NCI-H69 (cell line): ENCODE data around the gene CNTN6.
A peak's percentile ranks its signal among the peaks of the same experiment; 100 is the strongest.

Source experiments
- DNase-seq: peaks from one replicate; lab custom pipeline; 2025; lab: John Stamatoyannopoulos, UW

The CNTN6 gene

DNA sequence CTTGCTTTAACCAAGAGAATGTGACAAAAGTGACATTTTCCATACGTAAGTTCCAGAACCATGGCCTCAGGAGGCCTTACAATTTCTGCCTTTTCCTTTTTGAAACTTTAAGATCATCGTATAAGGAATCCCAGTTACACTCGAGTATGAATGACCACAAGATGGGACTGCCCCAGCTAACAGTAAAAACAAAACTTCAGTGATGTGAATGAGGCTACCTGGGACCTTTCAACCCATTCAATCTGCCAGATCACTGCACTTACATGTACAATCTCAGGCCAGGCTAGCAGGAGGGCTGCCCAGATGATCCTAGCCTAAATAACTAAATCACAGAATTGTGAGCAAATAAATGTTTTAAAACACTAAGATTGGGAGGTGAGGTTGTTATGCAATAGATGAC, 328.8 kb downstream of the CNTN6 start:
- DNase-seq, result no peak

DNA sequence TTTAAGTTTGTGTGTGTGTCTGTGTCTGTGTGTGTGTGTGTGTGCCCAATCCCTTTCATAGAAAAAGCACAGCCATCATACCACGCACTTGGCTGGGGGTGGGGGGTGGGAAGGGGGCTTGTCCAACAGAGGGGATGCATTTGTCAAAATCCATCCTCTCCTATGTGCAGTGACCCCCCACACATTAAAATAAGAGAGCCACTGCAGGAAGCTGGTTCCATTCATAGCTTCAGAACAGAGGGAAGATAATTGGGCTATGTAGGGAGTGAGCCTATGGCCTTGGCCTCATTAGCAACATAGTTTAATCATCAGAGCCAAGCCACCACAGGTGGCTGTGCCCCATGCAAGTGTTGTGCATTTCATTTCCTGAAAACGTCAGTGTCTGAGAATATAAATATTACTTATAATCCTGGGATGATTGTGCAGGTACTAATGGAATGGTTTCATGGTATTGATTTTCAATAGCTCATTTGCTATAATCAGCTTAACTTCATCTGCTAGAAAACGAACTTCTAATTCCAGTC, 330.8 kb downstream of the CNTN6 start:
- DNase-seq, result peak; percentile 64

DNA sequence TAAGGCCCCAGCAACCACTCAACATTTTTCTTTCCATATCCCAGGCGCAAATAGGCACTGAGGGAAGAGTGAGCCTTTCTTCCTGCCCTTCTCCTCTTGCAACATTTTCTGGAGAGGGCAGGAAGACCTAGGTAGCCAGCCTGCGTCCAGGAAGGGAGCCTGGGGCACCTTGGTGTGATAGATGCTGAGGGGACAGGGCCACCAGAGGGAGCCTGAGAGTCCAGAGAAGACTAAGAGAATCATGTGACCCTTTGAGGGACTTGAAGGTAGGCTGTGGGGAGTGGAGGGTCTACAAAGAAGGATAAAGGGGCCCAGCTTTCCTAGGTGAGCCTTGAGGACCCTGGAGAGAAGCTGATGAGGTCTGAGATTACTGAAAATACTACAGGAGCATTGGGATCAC, 346.6 kb downstream of the CNTN6 start:
- peak; percentile 25 for DNase-seq

DNA sequence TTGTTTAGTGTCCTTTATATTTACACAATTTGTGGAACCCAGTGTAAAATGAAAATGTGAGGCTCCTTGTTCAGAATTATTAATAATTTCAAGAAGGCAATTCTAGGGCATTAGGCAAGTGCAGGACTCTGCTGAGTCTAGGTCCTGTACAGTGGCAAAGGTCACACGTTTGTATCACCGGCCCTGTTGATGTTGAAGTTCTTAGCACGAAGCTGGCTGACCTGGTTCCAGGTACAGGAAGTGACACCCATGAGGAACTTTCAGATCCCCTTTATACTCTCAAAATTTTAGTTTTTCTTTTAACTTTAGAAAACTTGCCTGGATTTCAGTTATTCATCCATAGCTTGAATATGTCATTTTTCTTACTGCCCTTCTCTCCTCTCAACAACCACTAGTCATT, 349.4 kb downstream of the CNTN6 start:
- no peak for DNase-seq

DNA sequence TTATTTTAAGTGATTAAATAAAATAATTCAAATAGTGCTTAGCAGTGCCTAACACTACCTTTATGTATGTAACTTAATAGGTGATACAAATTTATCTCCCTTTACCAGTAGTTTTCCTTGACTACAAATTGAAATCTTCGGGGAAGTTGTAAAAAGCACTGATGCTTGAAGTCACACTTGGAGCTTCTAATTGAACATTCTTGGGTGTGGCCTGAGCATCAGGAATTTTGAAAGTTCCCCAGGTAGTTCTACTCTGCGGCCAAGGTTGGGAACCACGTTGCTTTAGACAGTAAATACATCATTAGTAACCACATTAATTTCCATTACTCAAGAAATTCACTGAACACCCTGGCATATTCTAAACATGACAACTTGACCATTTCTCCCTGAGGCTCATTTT, 351.4 kb downstream of the CNTN6 start:
- no peak for DNase-seq

DNA sequence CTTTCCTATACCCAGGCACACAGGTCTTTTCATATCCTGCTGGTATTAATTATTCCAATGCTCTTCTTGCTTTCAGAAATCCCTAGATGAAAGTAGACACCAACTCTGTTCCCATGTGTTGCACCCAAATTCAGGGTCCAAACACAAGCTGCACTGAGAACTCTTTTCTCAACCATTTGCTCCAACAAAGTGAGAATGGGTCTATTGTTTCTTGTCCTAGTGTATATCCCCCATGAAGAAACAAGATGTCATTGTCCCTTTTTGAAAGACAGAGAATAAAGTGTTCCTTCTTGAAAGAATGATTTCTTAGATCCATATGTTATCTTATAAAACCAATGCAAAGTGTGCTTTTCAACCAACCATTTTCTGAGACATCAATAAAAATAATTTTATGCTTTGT, 353.7 kb downstream of the CNTN6 start:
- no peak for DNase-seq

DNA sequence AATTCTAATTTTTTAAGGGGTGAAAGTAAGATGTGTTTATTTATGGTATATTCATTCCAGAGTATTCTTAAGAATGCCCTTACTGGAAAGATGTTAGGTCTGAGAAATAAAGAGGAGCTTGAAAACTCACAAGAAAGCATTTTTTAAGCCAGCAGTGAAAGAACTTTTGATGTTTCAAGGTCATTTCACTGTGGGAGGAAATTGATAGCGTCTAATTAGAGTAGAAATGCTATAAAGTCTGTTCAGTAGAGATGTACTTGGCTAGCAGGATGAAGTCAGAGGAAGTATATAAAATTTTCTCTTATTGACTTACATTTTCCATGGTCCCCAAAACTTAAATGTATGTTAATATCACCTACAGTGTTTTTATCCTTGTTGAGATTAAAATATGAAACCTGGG, 354.6 kb downstream of the CNTN6 start:
- DNase-seq, result peak; percentile 37

DNA sequence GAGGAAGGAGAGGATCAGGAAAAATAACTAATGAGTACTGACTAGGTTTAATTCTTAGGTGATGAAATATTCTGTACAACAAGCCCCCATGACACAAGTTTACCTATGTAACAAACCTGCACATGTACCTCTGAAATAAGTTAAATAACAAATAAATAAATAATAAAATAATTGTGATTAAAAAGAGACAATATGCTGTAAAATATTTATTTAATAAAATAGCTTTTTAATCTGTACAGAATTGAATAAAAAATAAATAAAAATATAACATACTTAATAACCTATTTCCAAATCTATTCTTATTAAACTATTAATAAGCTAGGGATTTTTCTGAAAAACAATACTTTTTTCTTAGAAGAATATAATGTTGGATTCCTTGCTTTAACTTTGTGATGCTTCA, 355.6 kb downstream of the CNTN6 start:
- DNase-seq, result no peak
